SK-N-SH (cell line): ENCODE measurements around the gene CLIC1. TPM values are rescaled to one million over a fixed set of nuclear protein-coding genes. Genes with fewer than 3 reads are reported as not detected.

Experiments
- CTCF ChIA-PET: fragments of 300-600, 350-600 bp; formaldehyde crosslinking; extraction: SDS; loops from one replicate; lab custom pipeline; 2021; lab: Yijun Ruan, JAX
- POLR2A ChIA-PET: fragments of 350-600 bp; sonication (Branson Sonifier 250); formaldehyde crosslinking; extraction: SDS; loops from one replicate; lab custom pipeline; 2020; ENCODE audit warnings: antibody characterized with exemption, inconsistent platforms; lab: Yijun Ruan, JAX
- DNase-seq: peaks from one replicate; pipeline ENCODE4 v3.0.0; 2012
- H2AFZ ChIP-seq: fragments of 200-600 bp; sonication (generic); 2 replicates; pipeline ENCODE4 v1.8.1; 2016; ENCODE audit warnings: antibody characterized with exemption, mild to moderate bottlenecking, low read depth
- H3F3A ChIP-seq: fragments of 200-600 bp; sonication (generic); replicated peaks from 2 replicates; pipeline ENCODE3; 2016; ENCODE audit warnings: antibody characterized with exemption, mild to moderate bottlenecking; ENCODE audit not compliant: insufficient read depth
- H3K27ac ChIP-seq, 2 experiments: fragments of 200-500 bp in 1 of 2; fragments of 200-600 bp in 1 of 2; sonication (Bioruptor generic) in 1 of 2; sonication (generic), shearing (Covaris generic) in 1 of 2; 2 replicates each; pipeline versions ENCODE4 v1.5.1 to v1.6.1; 2014 to 2016; ENCODE audit warnings: low read depth in 2 of 2, inconsistent platforms in 1 of 2, low read length in 1 of 2, mild to moderate bottlenecking in 1 of 2, mixed read lengths in 1 of 2
- H3K27me3 ChIP-seq: fragments of 200-600 bp; sonication (generic), shearing (Covaris generic); 2 replicates; pipeline ENCODE4 v1.6.1; 2016; ENCODE audit warnings: mixed run types; ENCODE audit not compliant: insufficient read depth
- H3K36me3 ChIP-seq, 2 experiments: fragments of 200-500 bp in 1 of 2; fragments of 200-600 bp in 1 of 2; sonication (Bioruptor generic) in 1 of 2; sonication (generic) in 1 of 2; replicated peaks in 1 of 2; 2 replicates each; pipeline versions ENCODE3 to v1.5.1; 2014 to 2016; ENCODE audit warnings: low read length in 1 of 2, mild to moderate bottlenecking in 1 of 2; ENCODE audit not compliant: insufficient read depth in 2 of 2, control insufficient read depth in 1 of 2
- H3K4me1 ChIP-seq, 2 experiments: fragments of 200-500 bp in 1 of 2; fragments of 200-600 bp in 1 of 2; sonication (Bioruptor generic) in 1 of 2; sonication (generic), shearing (Covaris generic) in 1 of 2; 2 replicates each; pipeline versions ENCODE4 v1.5.1 to v1.6.1; 2014 to 2016; ENCODE audit warnings: low read depth in 1 of 2, low read length in 1 of 2, mixed run types in 1 of 2; ENCODE audit not compliant: insufficient read depth in 2 of 2, control insufficient read depth in 1 of 2
- H3K4me2 ChIP-seq: fragments of 200-600 bp; sonication (generic), shearing (Covaris generic); 2 replicates; pipeline ENCODE4 v1.6.1; 2017; ENCODE audit warnings: mixed run types
- H3K4me3 ChIP-seq, 2 experiments: fragments of 200-500 bp in 1 of 2; fragments of 200-600 bp in 1 of 2; sonication (Bioruptor generic) in 1 of 2; sonication (generic), shearing (Covaris generic) in 1 of 2; 2 replicates each; pipeline versions ENCODE4 v1.5.1 to v1.8.1; 2014 to 2016; ENCODE audit warnings: low read depth in 2 of 2, inconsistent platforms in 1 of 2, low read length in 1 of 2, mild to moderate bottlenecking in 1 of 2, mixed read lengths in 1 of 2, moderate library complexity in 1 of 2
- H3K79me2 ChIP-seq: fragments of 200-600 bp; sonication (generic); 2 replicates; pipeline ENCODE4 v1.8.1; 2017; ENCODE audit warnings: mild to moderate bottlenecking; ENCODE audit not compliant: insufficient read depth
- H3K9ac ChIP-seq: fragments of 200-600 bp; sonication (generic); 2 replicates; pipeline ENCODE4 v1.6.1; 2017; ENCODE audit warnings: mixed run types
- H3K9me2 ChIP-seq: fragments of 200-600 bp; sonication (generic); 2 replicates; pipeline ENCODE4 v1.6.1; 2017; ENCODE audit warnings: mixed run types
- H3K9me3 ChIP-seq: fragments of 200-600 bp; sonication (generic); 2 replicates; pipeline ENCODE4 v1.6.1; 2017; ENCODE audit warnings: mixed run types, mild to moderate bottlenecking, moderate library complexity
- H4K20me1 ChIP-seq: fragments of 200-600 bp; sonication (generic); 2 replicates; pipeline ENCODE4 v1.6.1; 2017; ENCODE audit warnings: mild to moderate bottlenecking, mixed run types; ENCODE audit not compliant: insufficient read depth
- CTCF ChIP-seq: fragments of 200-600 bp; sonication (generic); IDR thresholded peaks from 2 replicates; pipeline ENCODE4 v1.6.1; 2017; ENCODE audit warnings: antibody characterized with exemption, mild to moderate bottlenecking, moderate library complexity
- ELF1 ChIP-seq: IDR thresholded peaks from 2 replicates; pipeline ENCODE4 v1.4.0; 2012
- EP300 ChIP-seq, 2 experiments: IDR thresholded peaks; 2 replicates each; pipeline versions ENCODE4 v1.4.0 to v1.6.1; 2012; ENCODE audit warnings: borderline replicate concordance in 1 of 2, low read depth in 1 of 2, low read length in 1 of 2
- EZH2phosphoT487 ChIP-seq: fragments of 200-600 bp; sonication (generic); IDR thresholded peaks from 2 replicates; pipeline ENCODE4 v1.6.1; 2017; ENCODE audit warnings: low read depth, mixed run types, mild to moderate bottlenecking, antibody characterized with exemption, moderate library complexity, borderline replicate concordance
- NFIC ChIP-seq: IDR thresholded peaks from 2 replicates; pipeline ENCODE4 v1.4.0; 2012; ENCODE audit warnings: borderline replicate concordance
- POLR2AphosphoS5 ChIP-seq: IDR thresholded peaks from 2 replicates; pipeline ENCODE4 v1.6.1; 2012; ENCODE audit warnings: low read depth, low read length
- RCOR1 ChIP-seq: fragments of 150-350 bp; IDR thresholded peaks from 2 replicates; pipeline ENCODE4 v1.6.1; 2017; ENCODE audit warnings: antibody characterized with exemption, low read length
- WGBS: methylation state at CpG from one replicate; pipeline ENCODE4 v1.1.6; 2017; ENCODE audit warnings: low lambda C conversion rate; 5-methylcytosine and 5-hydroxymethylcytosine counted together
- polyA plus RNA-seq, 3 experiments: library from polyadenylated mRNA; depleted of rRNA; stranded (reverse); fragments of >200 nt; gene quantifications; 2 replicates each; pipeline ENCODE4 v1.2.3, GENCODE V29; 2012
- TF ChIP-seq, protein P1 (sequence below): fragments of 150-350 bp; IDR thresholded peaks from 2 replicates; pipeline ENCODE4 v1.6.1; 2016; ENCODE audit warnings: mild to moderate bottlenecking, low read depth, low read length

Gene CLIC1
- polyA plus RNA-seq, 1 of the 3 experiments (the other 2 are of a cell fraction): 520 TPM

DNA sequence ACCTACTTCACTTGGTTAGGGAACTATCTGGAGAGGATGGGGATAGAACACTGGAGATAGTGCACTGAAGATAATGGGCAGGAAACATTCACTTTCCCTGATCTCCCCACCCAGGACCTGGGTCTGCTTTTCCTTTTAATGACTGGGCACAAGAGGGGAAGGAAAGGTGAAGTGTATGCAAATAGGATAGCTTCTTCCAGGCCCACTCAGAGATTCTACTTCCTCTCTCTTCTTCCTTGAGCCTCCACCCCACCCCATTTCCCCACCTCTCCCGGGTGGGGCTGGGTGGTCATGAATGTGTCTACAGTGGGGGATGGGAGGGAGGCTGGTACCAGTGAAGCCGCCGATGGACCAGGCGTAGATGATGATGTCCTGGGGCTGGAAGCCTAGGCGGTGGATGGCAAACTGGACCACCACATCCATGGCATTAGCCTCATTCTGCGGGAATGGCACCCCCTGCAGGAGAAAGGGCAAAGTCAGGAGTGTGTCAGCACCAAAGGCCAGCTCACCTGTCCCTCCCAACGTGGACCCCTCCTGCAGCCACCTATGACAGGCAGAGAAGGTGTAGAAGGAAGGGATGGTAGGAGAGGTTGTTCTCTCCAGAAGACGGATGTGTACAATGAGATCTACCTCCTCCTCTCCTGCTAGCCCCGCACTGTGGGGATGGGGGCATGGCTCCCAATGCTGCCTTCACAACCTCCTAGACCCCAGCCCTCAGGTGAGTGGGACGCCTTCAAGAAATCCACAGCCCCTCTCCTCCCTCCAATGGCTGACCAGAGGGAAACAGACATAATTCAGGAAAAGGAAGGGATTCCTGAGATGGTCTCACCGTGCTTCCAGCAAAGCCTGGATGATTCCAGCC lies 46.9 kb downstream of the CLIC1 start:
- Histone ChIP-seq H3K4me1 (no peaks in the 10 kb centered on the region), H3F3A (no peaks in the 10 kb centered on the region), H2AFZ (no peak overlapping the region), H3K79me2 (no peaks in the 10 kb centered on the region), H4K20me1 (no peaks in the 10 kb centered on the region), H3K4me2 (no peak overlapping the region), H3K9ac (no peak overlapping the region), H3K9me3 (no peaks in the 10 kb centered on the region), H3K27me3 (no peaks in the 10 kb centered on the region), H3K36me3 (peaks cover 10 to 50% of the 10 kb centered on the region in 2 experiments), H3K9me2 (no peaks in the 10 kb centered on the region), H3K4me3 (no peak overlapping the region), H3K27ac (no peak overlapping the region)
- POLR2A ChIA-PET: no interaction called here
- 69% methylated on average over 8 of the region's 11 CpGs for WGBS
- DNase-seq: peak; percentile 43
- TF ChIP-seq ELF1 (no peak), EP300 (IDR thresholded peaks at IDR 0.05; ENCODE audit: borderline replicate concordance in 1 of 2, low read depth in 1 of 2, low read length in 1 of 2) (no peak), CTCF (peak; percentile 61), RCOR1 (no peak), NFIC (no peak), EZH2phosphoT487 (no peak)
- CTCF ChIA-PET: interaction anchor here (0.7 to 4.5 kb wide), 10 partner anchors 9 to 147 kb away, joined by 3 to 29 read pairs (median 4); partner anchors contain the start of genes LY6G5C and VARS1

DNA sequence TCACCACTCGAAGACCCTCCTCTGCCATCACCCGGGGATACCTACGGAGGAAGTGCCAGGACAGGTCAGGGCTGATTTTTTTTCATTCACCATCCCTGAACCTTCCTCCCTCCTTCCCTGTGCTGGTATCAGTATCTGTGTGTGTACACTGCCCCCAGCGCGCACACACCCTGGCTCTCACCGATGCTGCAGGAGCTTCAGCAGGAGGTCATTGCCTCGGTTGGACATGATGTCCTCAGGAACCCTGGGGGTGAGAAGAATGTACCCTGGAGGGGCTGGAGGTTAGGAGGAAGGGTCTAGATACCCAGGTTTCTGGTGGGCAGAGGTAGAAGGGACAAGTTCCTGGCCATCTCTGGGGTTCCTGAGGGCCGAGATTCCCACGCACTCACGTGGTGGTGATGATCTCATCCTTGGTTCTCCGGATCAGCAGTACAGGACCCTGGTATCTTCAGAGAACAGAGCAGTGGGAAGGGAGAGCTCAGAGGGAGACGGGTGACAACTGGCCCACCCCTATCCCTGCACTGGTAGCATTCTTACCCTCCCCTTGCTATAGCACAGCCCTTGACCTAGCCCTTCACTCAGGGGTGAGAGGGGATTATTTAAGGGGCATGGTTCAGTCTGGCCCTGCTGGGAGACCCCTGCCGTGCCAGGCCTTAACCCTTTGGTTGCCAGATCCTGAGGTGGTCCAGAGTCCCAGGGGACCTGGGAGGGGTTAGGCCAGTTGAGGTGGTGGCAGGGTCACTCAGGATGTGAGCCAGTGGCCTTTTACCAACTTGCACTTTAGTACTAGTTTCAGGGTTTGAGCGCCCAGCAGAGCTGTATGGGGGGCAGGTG lies 48.3 kb downstream of the CLIC1 start:
- CTCF ChIA-PET: interaction anchor here (0.8 to 3.2 kb wide), 4 partner anchors 42 to 142 kb away, joined by 3 to 9 read pairs (median 4); no protein-coding TSS in a partner anchor
- TF ChIP-seq CTCF (no peak), POLR2AphosphoS5 (no peak)
- TF ChIP-seq, protein P1, sequence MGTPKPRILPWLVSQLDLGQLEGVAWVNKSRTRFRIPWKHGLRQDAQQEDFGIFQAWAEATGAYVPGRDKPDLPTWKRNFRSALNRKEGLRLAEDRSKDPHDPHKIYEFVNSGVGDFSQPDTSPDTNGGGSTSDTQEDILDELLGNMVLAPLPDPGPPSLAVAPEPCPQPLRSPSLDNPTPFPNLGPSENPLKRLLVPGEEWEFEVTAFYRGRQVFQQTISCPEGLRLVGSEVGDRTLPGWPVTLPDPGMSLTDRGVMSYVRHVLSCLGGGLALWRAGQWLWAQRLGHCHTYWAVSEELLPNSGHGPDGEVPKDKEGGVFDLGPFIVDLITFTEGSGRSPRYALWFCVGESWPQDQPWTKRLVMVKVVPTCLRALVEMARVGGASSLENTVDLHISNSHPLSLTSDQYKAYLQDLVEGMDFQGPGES: no peak
- H3K4me3 ChIP-seq: no peak overlapping the region
- H3K27me3 ChIP-seq: no peaks in the 10 kb centered on the region
- H3K9me2 ChIP-seq: no peaks in the 10 kb centered on the region
- DNase-seq: peak; percentile 6
- POLR2A ChIA-PET: no interaction called here
- H3K9ac ChIP-seq: no peak overlapping the region
- no peaks in the 10 kb centered on the region for H3F3A ChIP-seq
- no peak overlapping the region for H2AFZ ChIP-seq
- H3K4me1 ChIP-seq: no peaks in the 10 kb centered on the region
- H3K79me2 ChIP-seq: no peaks in the 10 kb centered on the region
- H3K4me2 ChIP-seq: no peak overlapping the region
- H3K9me3 ChIP-seq: no peaks in the 10 kb centered on the region
- WGBS: 93% methylated on average over 12 of the region's 14 CpGs
- H3K36me3 ChIP-seq: peaks cover 8 to 47% of the 10 kb centered on the region in 2 experiments
- no peaks in the 10 kb centered on the region for H4K20me1 ChIP-seq
- no peak overlapping the region for H3K27ac ChIP-seq
